EH (cell line): ENCODE data around the gene NPC1L1.
"Not testable (repeated sequence)": the region's sequence is repeated elsewhere in the genome, so short reads cannot be mapped to it uniquely, and the experiment has no call there.

Source experiments
- DNase-seq: peaks from one replicate; pipeline ENCODE4 v3.0.0-alpha.2; 2015; ENCODE audit warnings: low read depth

Gene NPC1L1

DNA sequence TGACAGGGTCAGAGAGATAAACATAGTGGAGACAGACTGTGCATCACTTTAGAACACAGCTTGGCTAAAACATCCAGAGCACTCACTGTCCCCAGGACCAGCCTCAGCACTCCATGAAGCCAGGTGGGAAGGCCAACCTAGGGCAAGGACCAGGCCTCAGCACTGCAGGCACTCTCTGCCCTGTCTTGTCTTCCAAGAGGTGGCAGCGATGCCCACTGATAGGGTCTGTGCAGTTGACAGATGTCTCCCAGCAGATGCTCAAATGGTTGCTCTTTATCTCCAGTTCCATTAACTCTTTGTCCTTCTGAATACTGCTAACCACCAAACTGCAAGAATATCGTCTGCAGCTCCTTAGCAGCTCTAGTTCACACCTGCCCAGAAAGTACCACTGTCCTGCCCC lies 23.5 kb upstream of the NPC1L1 start:
- DNase-seq, result no peak

DNA sequence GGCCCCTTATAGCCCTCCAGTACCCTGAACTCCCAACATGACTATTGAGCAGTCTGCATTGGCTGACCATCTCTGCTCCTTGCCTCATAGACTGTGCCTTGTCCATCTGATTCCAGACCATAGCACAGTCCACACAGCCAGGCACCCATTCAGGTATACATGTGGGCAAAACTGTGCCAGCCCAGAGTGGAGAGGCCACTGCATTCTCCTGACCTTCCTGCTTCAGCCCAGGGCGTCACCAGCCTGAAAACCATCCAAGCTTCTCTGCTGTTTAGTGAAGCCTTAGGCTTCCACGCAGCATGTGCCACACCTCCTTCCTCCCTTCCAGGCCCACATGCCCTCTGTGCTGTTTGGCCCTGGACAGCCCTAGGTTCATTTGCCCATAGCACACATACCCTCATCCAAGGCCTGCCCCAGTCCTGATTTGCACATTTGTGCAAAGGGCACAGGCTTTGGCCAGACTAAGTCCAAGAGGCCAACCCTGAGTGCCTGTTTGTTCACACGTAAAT lies 22.1 kb upstream of the NPC1L1 start:
- DNase-seq, result no peak

DNA sequence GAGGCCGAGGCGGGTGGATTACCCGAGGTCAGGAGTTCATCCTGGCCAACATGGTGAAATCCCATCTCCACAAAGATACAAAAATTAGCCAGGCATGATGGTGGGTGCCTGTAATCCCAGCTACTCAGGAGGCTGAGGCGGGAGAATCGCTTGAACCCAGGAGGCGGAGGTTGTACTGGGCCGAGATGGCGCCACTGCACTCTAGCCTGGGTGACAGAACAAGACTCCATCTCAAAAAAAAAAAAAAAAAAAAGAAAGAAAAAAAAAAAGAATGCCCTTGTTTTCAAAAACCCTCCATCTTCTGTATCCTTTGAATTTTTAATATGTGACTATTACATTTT lies 21.5 kb upstream of the NPC1L1 start:
- DNase-seq, result not testable (repeated sequence)

DNA sequence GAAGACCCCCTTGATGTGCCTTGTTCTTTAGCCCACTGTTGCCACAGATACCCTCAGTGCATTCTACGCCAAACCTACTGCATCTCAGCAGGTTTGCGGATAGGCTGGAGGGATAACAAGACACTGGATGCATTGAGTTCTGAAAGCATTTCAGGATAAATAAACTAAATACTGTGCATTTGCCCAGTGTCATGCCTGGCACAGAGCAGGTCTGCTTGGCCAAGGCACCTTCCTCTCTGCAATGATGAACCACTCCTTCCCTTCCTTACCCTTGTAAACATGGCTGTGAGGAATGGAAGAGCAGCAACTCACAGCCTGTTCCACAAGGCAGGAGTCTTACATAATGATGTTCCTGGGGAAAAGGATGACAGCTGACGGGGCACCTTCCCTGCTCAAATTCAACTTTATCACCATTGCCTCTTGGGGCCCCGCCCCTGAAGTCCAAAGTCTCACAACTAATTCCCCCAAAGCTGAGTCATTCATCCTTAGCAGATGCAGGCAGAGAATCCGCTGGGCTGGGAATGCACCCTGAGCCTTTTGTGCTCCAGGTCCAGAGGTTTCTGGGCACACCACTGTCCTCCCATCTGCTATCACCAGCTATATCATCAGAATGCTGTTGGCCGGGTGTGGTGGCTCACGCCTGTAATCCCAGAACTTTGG lies 21.0 kb upstream of the NPC1L1 start:
- peak; percentile 68 for DNase-seq

DNA sequence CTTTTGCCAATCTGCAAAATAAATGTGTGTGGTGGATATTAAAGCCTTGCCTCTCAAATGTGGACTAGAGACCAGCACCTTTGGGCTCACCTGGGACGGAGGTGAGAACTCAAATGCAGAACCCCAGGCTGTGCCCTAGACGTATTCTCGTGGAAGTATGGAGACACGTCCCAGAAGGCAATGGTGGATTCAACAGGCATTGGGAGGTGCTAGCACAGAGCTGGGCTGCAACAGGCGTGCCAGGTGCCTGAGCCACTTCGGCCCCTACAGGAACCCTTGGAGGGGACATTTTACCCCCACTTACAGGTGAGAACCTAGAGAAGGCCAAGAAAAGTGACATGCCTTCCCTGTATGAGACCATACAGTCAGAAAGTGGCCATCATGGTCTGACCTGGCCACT lies 20.4 kb upstream of the NPC1L1 start:
- DNase-seq, result no peak

DNA sequence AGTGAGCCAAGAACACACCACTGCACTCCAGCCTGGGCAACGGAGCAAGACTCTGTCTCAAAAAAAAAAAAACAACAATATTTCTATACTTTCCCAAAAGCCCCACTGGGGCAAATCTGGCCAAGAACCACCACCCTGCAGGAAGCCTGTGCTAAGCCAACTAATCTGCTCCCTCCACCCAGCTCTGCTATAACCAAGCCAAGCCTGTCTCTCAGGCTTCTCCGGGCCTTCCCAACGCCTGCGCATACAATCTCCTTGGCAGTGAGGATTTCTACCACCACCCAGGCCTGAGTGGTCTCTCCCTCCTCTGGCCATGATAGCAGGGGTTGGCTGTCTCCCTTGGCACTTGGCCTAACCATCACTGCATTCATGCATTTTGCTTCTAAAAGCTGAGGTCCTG lies 18.4 kb upstream of the NPC1L1 start:
- no peak for DNase-seq

DNA sequence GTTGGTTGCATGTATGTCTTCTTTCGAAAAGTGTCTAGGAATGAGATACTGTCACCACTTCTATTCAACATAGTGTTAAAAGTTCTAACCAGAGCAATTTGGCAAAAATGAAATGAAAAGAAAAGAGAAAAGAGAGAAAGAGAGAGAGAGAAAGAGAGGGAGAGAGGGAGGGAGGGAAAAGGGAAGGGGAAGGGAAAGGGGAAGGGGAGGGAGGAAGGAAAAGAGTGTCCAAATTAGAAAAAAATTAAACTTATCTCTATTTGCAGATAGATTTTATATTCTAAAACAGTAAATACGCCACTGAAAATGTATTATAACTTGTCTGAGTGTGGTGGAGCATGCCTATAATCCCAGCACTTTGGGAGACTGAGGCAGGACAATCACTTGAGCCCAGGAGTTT lies 16.4 kb upstream of the NPC1L1 start:
- DNase-seq, result no peak

DNA sequence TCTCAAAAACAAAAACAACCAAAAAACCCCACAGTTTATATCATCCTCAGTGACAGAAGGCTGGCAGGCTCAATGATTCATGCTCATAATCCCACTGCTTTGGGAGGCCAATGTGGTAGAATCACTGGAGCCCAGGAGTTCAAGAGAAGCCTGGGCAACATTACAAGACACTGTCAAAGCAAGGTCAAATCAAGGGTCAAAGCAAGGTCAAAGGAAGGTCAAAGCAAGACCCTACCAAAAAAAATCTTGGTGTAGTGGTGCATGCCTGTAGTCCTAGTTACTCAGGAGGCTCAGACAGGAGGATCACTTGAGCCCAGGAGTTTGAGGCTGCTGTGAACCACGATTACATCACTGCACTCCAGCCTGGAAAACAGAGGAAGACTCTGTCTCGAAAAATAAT lies 14.2 kb upstream of the NPC1L1 start:
- DNase-seq, result no peak

DNA sequence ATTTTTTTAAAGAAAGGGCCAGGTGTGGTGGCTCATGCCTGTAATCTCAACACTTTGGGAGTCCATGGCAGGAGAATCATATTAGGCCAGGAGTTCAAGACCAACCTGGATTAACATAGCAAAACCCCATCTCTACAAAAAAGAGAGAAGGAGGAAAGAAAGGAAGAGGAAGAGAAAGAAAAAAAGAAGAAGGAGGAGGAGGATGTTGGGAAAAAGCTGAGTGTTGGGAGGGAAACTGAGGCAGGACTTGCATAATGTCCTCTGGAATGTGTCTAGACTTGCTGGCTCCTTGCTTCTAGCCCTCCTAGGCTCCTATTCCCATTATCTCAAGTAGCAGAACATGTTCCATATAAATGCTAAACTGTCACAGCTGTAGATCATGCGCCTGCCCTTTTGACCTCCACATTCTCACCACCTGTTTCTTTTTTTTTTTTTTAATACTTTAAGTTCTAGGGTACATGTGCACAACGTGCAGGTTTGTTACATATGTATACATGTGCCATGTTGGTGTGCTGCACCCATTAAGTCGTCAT lies 11.4 kb upstream of the NPC1L1 start:
- DNase-seq, result not testable (repeated sequence)

DNA sequence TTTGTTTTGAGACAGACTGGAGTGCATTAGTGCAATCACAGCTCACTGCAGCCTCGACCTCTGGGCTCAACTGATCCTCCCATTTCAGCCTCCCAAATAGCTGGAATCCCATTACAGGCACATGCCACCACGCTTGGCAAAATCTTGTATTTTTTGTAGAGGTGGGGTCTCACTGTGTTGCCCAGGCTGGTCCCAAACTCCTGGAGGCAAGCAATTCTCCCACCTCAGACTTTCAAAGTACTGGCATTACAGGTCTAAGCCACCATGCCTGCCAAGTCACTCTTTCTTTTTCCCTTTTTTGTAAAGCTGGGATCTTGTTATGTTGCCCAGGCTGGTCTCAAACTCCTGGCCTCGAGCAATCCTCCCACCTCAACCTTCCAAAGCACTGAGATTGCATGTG lies 8.3 kb upstream of the NPC1L1 start:
- no peak for DNase-seq

DNA sequence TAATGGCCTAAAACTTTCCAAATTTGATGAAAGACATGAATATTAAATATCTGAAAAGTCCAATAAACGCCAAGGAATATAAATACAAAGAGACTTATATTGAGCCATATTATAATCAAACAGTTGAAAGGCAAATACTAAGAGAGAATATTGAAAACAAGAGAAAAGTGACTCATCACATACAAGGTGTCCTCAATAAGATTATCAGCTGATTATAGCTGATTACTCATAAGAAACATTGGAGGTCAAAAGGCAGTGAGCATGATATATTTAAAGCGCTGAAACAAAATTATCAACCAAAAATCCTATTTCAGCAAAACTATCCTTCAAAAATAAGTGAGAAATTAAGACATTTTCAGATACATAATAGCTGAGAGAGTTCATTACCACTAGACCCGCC lies 7.8 kb upstream of the NPC1L1 start:
- no peak for DNase-seq

DNA sequence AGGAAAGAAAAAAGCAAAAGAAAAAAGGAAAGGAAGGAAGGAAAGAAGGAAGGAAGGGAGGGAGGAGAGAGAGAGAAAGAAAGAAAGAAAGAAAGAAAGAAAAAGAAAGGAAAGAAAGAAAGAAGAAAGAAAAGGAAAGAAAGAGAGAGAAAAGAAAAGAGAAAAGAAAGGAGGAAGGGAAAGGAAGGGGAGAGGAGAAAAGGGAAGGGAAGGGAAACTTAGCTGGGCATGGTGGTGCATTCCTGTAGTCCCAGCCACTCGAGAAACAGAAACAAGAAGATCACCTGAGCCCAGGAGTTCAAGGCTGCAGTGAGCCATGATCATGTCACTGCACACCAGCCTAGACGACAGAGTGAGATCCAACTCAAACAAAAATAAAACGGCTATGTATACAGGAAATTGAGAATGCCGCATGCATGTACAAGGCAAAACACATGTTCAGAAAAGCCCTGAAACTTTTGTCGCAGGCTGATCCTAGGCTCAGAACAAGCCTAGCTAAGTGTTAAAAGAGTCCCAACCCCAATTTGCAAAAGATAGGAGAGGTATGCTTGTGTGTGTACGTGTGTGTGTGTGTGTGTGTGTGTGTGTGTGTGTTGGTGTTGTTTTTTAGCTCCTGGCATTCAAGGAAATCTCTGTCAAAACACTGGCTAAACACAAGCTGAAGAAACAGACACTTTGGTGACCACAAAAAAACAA lies 6.6 kb upstream of the NPC1L1 start:
- peak; percentile 20 for DNase-seq

DNA sequence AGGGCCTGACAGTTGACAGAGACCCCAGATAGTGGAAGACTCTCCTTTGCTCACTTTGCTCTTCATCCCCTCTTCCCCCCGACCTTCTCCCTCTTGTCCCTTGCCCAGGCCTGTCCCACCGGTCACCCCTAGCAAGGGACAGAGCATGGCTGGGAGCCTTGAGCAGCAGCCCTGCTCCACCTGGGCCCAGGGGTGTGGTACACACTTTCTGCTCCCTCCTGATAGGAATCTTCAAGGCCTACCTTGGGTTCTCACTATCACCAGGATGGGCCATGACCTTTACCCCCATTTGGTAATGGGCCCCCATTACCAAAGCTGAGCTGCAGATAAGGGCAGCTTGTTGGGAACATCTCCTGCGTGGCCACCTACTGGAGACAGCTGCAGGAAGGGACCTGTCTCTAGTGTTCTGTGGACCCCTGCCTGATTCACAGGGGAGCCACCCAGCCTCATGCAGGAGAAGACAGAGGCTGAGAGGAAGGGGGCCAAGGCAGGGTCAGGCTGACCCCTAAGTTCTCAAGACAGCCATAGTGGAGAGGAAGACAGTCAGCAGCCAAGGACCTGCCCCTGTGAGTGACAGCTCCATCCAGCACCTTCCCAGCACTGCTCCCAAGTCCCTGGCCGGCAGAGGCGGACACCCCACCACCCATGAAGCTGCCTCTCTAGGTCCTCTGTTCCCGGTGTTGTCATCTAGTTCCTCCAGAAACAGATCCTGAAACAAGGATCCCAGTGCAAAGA lies 913 bp upstream of the NPC1L1 start:
- no peak for DNase-seq

DNA sequence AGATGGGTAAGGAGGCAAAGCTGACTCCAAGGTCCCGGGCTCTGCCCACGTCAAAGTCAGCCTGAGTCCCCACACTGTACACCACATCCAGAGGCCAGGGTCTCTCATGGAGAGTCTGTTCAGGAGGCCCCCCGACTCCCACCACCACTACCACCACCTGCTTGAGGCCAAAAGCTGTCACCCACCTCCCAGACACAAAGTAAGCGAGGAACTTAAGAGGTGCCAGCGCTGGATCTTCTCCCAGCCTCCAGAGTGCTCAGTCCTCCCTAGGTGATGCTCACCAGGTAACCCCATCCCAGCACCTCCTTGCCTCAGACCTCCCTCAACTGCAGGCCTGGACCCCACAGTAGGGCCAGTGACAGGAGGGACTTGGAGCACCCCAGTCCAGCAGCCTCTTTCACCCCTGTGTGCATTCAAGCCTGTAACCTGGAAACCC lies 520 bp downstream of the NPC1L1 start:
- no peak for DNase-seq

DNA sequence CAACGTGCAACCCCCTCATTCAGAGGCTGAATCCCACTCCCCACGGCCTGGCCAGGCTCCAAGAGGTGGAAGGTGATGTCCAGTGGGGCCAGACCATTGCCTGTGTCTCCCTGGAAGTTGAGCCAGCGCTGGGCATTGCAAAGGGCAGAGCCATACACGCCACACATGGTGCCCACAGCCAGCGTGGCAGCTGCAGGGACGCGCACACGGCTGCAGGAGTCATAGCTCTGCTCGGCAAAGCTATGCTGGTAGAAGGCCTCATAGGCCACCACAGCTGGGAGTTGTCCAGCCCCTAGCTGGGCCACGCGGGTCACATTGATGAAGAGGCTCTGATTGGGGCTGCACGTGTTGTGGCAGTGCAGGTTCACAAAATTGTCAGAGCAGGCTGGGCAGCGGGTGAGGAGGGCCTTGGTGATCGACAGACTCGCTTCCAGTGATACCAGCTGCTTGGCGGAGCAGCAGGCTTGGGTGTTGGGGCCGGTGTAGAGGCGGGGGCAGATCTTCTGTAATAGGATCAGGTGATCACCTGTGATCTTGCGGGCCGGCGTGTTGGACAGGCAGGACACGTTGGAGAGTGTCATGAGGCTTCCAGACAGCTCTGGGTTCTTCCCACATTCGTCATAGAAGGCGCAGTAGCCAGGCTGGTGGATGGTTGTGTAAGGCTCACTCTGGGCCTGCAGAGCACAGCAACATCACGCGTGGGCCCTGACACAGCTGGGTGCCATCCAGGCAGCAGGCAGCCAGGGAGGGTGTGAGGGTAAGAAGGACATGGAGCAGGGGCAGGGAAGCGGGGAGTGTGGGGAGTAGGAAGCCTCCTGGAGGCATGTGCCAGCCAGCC lies 1.2 kb downstream of the NPC1L1 start:
- DNase-seq, result no peak

DNA sequence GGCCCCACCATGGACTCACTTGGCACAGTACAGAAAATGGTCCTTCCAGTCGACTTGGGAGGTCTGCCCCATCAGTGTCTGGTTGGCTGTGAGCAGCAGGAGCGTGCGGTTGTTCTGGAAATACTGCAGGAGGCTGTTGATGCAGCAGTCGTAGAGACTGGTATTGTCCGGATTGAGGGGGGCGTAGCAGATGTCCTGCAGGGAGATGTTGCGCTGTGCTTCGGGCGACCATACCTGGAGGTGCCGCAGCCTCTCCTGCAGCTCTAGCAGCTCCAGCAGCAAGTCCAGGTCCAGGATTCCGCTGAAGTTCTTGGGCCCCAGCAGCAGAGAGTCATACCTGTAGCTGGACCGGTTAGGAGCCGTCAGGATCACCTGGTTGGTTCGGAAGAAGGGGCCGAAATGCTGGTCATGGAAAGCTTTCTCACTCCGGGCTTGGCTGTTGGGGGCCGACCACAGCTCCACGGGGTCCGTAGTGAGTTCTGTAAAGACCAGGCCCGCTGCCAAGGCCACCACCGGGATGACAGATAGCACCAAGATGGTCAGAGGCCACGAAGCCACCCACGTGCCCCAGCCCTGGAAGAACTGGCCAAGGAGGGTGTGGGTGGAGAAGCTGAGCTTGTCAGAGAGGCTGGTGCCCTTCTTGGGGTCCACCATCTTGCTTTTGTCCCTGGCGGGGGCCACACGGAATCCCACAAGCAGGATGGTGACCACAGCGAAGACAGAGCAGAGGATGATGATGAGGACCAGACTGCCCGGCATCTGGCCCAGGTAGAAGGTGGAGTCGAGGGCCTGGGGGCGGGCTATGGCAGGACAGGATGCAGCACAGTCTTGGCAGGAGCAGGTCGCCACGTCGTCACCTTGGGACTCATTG lies 2.1 kb downstream of the NPC1L1 start:
- DNase-seq, result no peak

DNA sequence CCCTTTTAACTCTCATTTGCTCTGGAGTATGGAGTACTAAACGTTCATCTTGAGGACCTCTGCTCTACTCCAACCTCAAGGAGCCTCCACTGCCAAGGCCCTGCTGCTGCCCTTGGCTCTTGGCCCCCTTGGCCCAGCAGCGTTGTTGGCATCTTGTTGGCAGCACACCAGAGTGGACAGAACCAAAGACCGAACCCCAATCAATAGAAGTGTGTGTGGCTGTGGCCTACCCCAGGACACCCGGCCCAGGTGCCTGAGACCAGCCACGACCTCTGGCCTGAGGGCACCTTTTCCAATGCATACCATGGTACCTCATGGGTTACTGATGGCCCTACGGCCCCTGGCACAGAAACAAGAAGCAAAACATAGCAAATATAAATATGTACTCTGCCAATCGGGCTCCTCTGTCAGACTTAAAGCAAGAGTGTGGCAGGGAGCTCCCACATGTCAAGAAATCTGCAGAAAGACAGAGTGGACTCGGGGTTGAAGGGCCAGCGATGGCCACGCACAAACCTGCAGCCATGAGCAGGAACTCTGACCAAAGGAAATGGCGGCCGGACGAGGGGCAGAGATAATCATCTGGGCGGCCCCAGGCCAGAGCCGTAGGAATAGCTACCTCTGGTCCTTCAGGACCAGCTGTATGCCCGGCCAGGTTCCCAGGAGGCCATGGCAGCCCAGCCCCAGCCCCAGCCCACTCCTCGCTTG lies 2.9 kb downstream of the NPC1L1 start:
- DNase-seq, result no peak

DNA sequence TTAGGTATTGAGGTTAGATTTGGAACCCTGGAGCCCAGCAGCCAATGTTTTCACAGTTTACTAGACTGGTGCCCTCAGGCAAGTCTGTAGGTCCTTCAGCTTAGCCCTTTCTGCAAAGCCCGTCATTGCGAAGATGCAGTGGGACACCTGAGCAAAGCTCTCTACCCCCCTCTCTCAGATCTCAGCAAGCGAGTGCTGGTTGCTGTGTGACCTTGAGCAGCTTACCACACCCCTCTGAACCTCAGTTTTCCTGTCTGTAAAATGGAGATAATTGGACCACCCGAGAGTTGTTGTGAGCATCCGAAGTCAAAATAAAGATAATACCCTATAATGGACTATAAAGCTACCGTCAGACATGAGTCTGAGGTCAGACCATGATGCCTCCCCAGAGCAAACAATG lies 3.7 kb downstream of the NPC1L1 start:
- DNase-seq, result no peak

DNA sequence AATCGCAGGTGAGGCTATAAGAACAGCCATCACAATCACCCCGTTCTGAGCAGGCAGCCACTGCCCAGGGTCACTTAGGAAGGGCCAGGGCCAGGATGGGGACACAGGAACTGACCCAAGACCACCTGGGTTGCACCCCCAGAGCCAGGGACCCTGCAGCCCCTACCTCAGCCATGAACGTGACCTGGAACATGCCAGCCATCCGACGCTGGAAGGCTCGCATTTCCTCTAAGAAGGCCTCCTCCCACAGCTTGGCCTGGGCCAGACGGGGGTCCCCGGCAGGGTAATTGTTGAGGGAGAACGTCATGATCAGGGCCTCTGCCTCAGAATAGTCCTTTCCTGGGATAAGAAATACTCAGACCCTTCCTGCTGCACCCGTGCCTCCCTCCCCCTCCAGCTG lies 5.0 kb downstream of the NPC1L1 start:
- no peak for DNase-seq

DNA sequence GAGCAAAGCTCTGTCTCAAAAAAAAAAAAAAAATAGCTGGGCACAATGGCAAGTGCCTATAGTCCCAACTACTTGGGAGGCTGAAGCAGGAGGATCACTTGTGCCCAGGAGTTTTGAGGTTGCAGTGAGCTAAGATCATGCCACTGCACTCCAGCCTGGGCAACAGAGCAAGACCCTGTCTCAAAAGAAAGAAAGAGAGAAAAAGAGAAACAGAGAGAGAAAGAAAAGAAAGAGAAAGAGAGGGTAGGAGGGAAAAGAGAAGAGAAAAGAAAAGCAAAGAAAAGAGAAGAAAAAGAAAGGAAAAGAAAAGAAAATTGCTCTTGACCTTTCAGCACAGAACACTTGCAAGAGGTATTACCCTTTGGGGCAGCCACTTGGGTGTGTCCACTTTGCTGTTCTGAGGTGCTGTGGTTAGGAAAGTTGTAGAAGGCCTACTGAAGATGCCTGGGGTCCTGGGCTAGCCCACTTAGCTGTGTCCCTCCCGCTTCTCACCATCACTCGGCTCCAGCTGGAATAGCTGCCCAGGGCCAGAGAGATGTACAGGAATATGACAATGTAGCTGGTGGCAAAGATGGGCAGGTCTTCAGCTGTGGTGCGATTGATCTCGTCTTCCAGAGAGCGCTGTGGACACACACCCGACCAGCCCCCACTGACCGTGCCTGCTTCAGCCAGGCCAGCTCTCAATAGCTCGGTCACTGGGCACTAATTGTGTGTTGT lies 5.6 kb downstream of the NPC1L1 start:
- no peak for DNase-seq
